Testis (tissue), 3 donors: ENCODE results near the gene CXCL6. TPM values are rescaled to one million over a fixed set of nuclear protein-coding genes. Genes with fewer than 3 reads are reported as not detected.

Source experiments
- DNase-seq: peaks from one replicate; pipeline ENCODE4 v3.0.0-alpha.2; 2019
- H3K27ac ChIP-seq, 2 donors: fragments of 200-600 bp; sonication (generic); one replicate each; pipeline ENCODE4 v1.5.1; 2019
- H3K27me3 ChIP-seq: fragments of 200-600 bp; sonication (generic); one replicate; pipeline ENCODE4 v1.5.1; 2019
- H3K36me3 ChIP-seq: fragments of 200-600 bp; sonication (generic); one replicate; pipeline ENCODE4 v1.5.1; 2017; ENCODE audit warnings: low read depth; ENCODE audit errors: missing control alignments
- H3K4me1 ChIP-seq: fragments of 200-600 bp; sonication (generic); one replicate; pipeline ENCODE4 v1.5.1; 2019
- H3K4me3 ChIP-seq, 2 donors: fragments of 200-600 bp; sonication (generic); one replicate each; pipeline ENCODE4 v1.5.1; 2017 to 2019
- H3K9me3 ChIP-seq: fragments of 200-600 bp; sonication (generic); one replicate; pipeline ENCODE4 v1.5.1; 2017
- CTCF ChIP-seq, 3 experiments: fragments of 450-650 bp in 2 of 3; fragments of 200-600 bp in 1 of 3; sonication (generic) in 1 of 3; IDR thresholded peaks; one replicate each; pipeline ENCODE4 v1.5.1; 2016 to 2019; ENCODE audit warnings: antibody characterized with exemption in 3 of 3, mild to moderate bottlenecking in 2 of 3, moderate library complexity in 1 of 3
- POLR2A ChIP-seq: fragments of 450-650 bp; IDR thresholded peaks from one replicate; pipeline ENCODE4 v1.6.1; 2017; ENCODE audit warnings: antibody characterized with exemption, mild to moderate bottlenecking, moderate library complexity
- WGBS, 2 donors: methylation state at CpG; one replicate each; pipeline ENCODE4 v1.1.5; 2018; 5-methylcytosine and 5-hydroxymethylcytosine counted together
- intact Hi-C: fragments of 100-400 bp; cut with DNase I; formaldehyde crosslinking; loops from one replicate; pipeline ENCODE4 v1.15.1; 2023; ENCODE audit warnings: low total_unique reads
- polyA plus RNA-seq: library from polyadenylated mRNA; stranded (reverse); fragments of 350-450 nt; fragmentation: Illumina TruSeq; extraction: RNeasy Lipid Tissue Mini Kit (QIAGEN cat#74804); gene quantifications from one replicate; pipeline ENCODE4 v1.2.3, GENCODE V29; 2014; ENCODE audit warnings: low read depth, low replicate concordance; ENCODE audit not compliant: insufficient read depth
- total RNA-seq, 2 donors: library from RNA; depleted of rRNA; stranded (reverse); fragments of >200 nt; gene quantifications; one replicate each; pipeline ENCODE4 v1.2.3, GENCODE V29; 2016

The CXCL6 gene
- total and polyA plus RNA-seq, 3 donors from 2014 or later = 0.54 to 1.7 (median 1.2) TPM

GRCh38 chr4:73855406-73855805 is 18.9 kb downstream of the CXCL6 start:
- Histone ChIP-seq H3K9me3 (no peaks in the 10 kb centered on the region), H3K36me3 (no peaks in the 10 kb centered on the region), H3K27me3 (no peaks in the 10 kb centered on the region), H3K4me3 (no peak overlapping the region), H3K27ac (no peak overlapping the region), H3K4me1 (no peaks in the 10 kb centered on the region)
- 81 to 88% methylated on average over 4 of the region's 4 CpGs for WGBS, 2 donors
- no peak for DNase-seq
- intact Hi-C loops = no loop called here
- TF ChIP-seq CTCF (IDR thresholded peaks at IDR 0.05) (no peak), POLR2A (no peak)

- intact Hi-C loops = no loop called here
- Histone ChIP-seq H3K36me3 (no peaks in the 10 kb centered on the region), H3K9me3 (no peaks in the 10 kb centered on the region), H3K27me3 (no peaks in the 10 kb centered on the region), H3K4me1 (no peaks in the 10 kb centered on the region), H3K4me3 (no peak overlapping the region), H3K27ac (no peak overlapping the region)
- no peak for TF ChIP-seq CTCF (IDR thresholded peaks at IDR 0.05)
- no peak for DNase-seq
Observed at GRCh38 chr4:73856518-73856917, 20.0 kb downstream of the CXCL6 start.

- H3K27ac ChIP-seq = no peak overlapping the region
- no peaks in the 10 kb centered on the region for H3K9me3 ChIP-seq
- H3K4me1 ChIP-seq = no peaks in the 10 kb centered on the region
- no peak for TF ChIP-seq POLR2A
- no peak for TF ChIP-seq CTCF (IDR thresholded peaks at IDR 0.05)
- H3K4me3 ChIP-seq = no peak overlapping the region
- no peaks in the 10 kb centered on the region for H3K27me3 ChIP-seq
- no peak for DNase-seq
- H3K36me3 ChIP-seq = no peaks in the 10 kb centered on the region
- intact Hi-C loops = no loop called here
Observed at GRCh38 chr4:73859614-73860088, 23.2 kb downstream of the CXCL6 start.

GRCh38 chr4:73860181-73860580 is 23.7 kb downstream of the CXCL6 start:
- no peak overlapping the region for H3K4me3 ChIP-seq
- no peaks in the 10 kb centered on the region for H3K9me3 ChIP-seq
- DNase-seq = no peak
- H3K36me3 ChIP-seq = no peaks in the 10 kb centered on the region
- H3K27me3 ChIP-seq = no peaks in the 10 kb centered on the region
- 57 to 63% methylated on average over 4 of the region's 4 CpGs for WGBS, 2 donors
- H3K4me1 ChIP-seq = no peaks in the 10 kb centered on the region
- intact Hi-C loops = no loop called here
- no peak overlapping the region for H3K27ac ChIP-seq
- no peak for TF ChIP-seq POLR2A
- TF ChIP-seq CTCF (IDR thresholded peaks at IDR 0.05) = no peak

GRCh38 chr4:73860917-73861316 is 24.4 kb downstream of the CXCL6 start:
- intact Hi-C loops = no loop called here
- Histone ChIP-seq H3K9me3 (no peaks in the 10 kb centered on the region), H3K27ac (no peak overlapping the region), H3K4me1 (no peaks in the 10 kb centered on the region), H3K4me3 (no peak overlapping the region), H3K27me3 (no peaks in the 10 kb centered on the region), H3K36me3 (no peaks in the 10 kb centered on the region)
- WGBS, 2 donors = 78 to 86% methylated on average over 3 of the region's 3 CpGs
- TF ChIP-seq POLR2A (no peak), CTCF (IDR thresholded peaks at IDR 0.05) (no peak)
- DNase-seq = no peak
